Endodermal cell (in vitro differentiated cells): Measurements from ENCODE around the gene GLT1D1. TPM values are rescaled to one million over a fixed set of nuclear protein-coding genes. Genes with fewer than 3 reads are reported as not detected.

Experiments used
- DNase-seq: peaks from one replicate; pipeline ENCODE4 v3.0.0-alpha.2; 2017
- H3K27ac ChIP-seq: 2 replicates; pipeline ENCODE4 v1.5.1; 2013; ENCODE audit warnings: mild to moderate bottlenecking, low read depth, low read length, moderate library complexity
- H3K27me3 ChIP-seq: 2 replicates; pipeline ENCODE4 v1.6.1; 2013; ENCODE audit warnings: mild to moderate bottlenecking, low read length, moderate library complexity; ENCODE audit not compliant: insufficient read depth, control insufficient read depth, poor library complexity, severe bottlenecking
- H3K36me3 ChIP-seq: 2 replicates; pipeline ENCODE4 v1.7.0; 2013; ENCODE audit warnings: mild to moderate bottlenecking, low read length, moderate library complexity; ENCODE audit not compliant: control insufficient read depth, insufficient read depth
- H3K4me1 ChIP-seq: one replicate; pipeline ENCODE4 v1.7.0; 2013; ENCODE audit warnings: low read length; ENCODE audit not compliant: control insufficient read depth, insufficient read depth
- H3K4me3 ChIP-seq: 2 replicates; pipeline ENCODE4 v1.5.1; 2013; ENCODE audit warnings: mild to moderate bottlenecking, low read length, moderate library complexity
- H3K9ac ChIP-seq: 2 replicates; pipeline ENCODE4 v1.6.1; 2013; ENCODE audit warnings: mild to moderate bottlenecking, low read length, moderate library complexity; ENCODE audit not compliant: poor library complexity, severe bottlenecking; ENCODE audit errors: extremely low read depth
- H3K9me3 ChIP-seq: 2 replicates; pipeline ENCODE4 v1.6.1; 2013; ENCODE audit warnings: mild to moderate bottlenecking, low read length, moderate library complexity; ENCODE audit not compliant: control insufficient read depth
- H3K27ac Mint-ChIP-seq: 2 replicates; pipeline ENCODE4 v1.8.0; 2020; ENCODE audit warnings: mixed read lengths
- H3K27me3 Mint-ChIP-seq: 2 replicates; pipeline ENCODE4 v1.8.0; 2021; ENCODE audit warnings: mild to moderate bottlenecking, mixed read lengths; ENCODE audit not compliant: insufficient read depth
- H3K36me3 Mint-ChIP-seq: 2 replicates; pipeline ENCODE4 v1.8.0; 2020; ENCODE audit warnings: low read depth, mixed read lengths
- H3K4me1 Mint-ChIP-seq: 2 replicates; pipeline ENCODE4 v1.8.0; 2020; ENCODE audit warnings: mixed read lengths
- H3K4me3 Mint-ChIP-seq: 2 replicates; pipeline ENCODE4 v1.8.0; 2020; ENCODE audit warnings: mild to moderate bottlenecking, moderate library complexity, mixed read lengths
- H3K9me3 Mint-ChIP-seq: 2 replicates; pipeline ENCODE4 v1.8.0; 2020; ENCODE audit warnings: mild to moderate bottlenecking, mixed read lengths
- CTCF ChIP-seq: fragments of 200-600 bp; sonication (generic); conservative IDR thresholded peaks from 2 replicates; pipeline ENCODE4 v1.5.0; 2021; ENCODE audit warnings: antibody characterized with exemption, mild to moderate bottlenecking
- WGBS, 2 experiments: methylation state at CpG; one replicate each; pipeline versions ENCODE4 v1.1.5 to v1.1.7; 2013; ENCODE audit warnings: missing lambda C conversion rate in 2 of 2, mixed read lengths in 1 of 2; ENCODE audit not compliant: insufficient coverage in 1 of 2, insufficient read length in 1 of 2; 5-methylcytosine and 5-hydroxymethylcytosine counted together
- total RNA-seq, 2 donors: library from RNA; stranded (reverse); fragmentation: NEBNext Ultra II Directional in 1 of 2; extraction: Animal tissue kit (Norgen Biotek cat#: 25700) in 1 of 2; gene quantifications; 2 replicates in 1 of 2; 3 replicates in 1 of 2; pipeline ENCODE4 v1.2.1, GENCODE V29; 2021

GLT1D1 gene
- total RNA-seq, 2 donors from 2014 or later: 23.8 to 25.4 TPM

DNA sequence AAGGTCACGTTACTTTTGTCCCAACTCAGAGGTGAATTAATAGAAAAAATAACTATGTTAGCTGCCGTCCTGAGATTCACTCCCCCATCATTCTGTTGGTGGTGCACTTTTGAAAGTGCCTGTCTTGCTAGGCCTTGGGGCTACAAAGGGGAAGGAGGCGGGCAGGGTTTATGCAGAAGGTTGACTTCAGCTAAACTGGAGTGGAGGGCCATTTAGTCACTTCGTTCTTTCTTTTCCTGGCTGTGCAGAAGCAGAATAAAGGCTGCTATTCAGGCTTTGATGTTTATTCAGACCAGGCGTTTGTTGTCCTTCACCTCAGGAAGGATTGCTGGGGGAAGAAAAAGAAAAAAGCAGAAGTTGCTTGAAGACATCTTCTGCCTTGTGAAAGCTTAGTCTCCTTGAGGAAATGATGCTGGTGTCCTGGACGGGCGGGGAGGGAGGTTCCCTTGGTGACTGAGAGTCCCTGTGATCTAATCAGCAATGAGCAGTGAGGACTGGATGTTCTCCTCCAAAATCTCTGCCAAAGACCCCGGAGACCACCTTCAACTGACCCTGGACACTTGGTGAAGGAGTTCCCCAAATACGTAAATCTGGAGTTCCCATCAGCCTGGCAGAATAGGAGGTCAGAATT lies 4.0 kb downstream of the GLT1D1 start:
- Mint-ChIP-seq H3K9me3 (peaks cover 13% of the 10 kb centered on the region), H3K4me1 (peaks cover 55% of the 10 kb centered on the region), H3K36me3 (peaks cover 31% of the 10 kb centered on the region), H3K27me3 (no peaks in the 10 kb centered on the region), H3K27ac (no peak overlapping the region), H3K4me3 (no peak overlapping the region)
- no peak for TF ChIP-seq CTCF
- WGBS, 2 experiments: 93% methylated on average over 4 to 9 of the region's 9 CpGs
- peaks cover 16% of the 10 kb centered on the region for H3K36me3 ChIP-seq
- no peak overlapping the region for H3K27ac ChIP-seq
- H3K4me3 ChIP-seq: peak overlapping the region; percentile 2
- H3K4me1 ChIP-seq: peaks cover 19% of the 10 kb centered on the region
- peak; percentile 36 for DNase-seq
- no peak overlapping the region for H3K9ac ChIP-seq
- no peaks in the 10 kb centered on the region for H3K27me3 ChIP-seq
- H3K9me3 ChIP-seq: peaks cover 16% of the 10 kb centered on the region

GRCh38 chr12:128859311-128859710 lies 6.0 kb downstream of the GLT1D1 start:
- peaks cover 15% of the 10 kb centered on the region for H3K4me1 ChIP-seq
- WGBS, 2 experiments: 62 to 88% methylated on average over 2 to 9 of the region's 9 CpGs
- Mint-ChIP-seq H3K27ac (no peak overlapping the region), H3K27me3 (no peaks in the 10 kb centered on the region), H3K9me3 (peaks cover 13% of the 10 kb centered on the region), H3K4me1 (peaks cover 52% of the 10 kb centered on the region), H3K36me3 (peaks cover 36% of the 10 kb centered on the region), H3K4me3 (no peak overlapping the region)
- H3K9ac ChIP-seq: no peak overlapping the region
- H3K4me3 ChIP-seq: peak overlapping the region; percentile 37
- H3K27ac ChIP-seq: no peak overlapping the region
- H3K27me3 ChIP-seq: no peaks in the 10 kb centered on the region
- DNase-seq: no peak
- TF ChIP-seq CTCF: no peak
- peaks cover 20% of the 10 kb centered on the region for H3K36me3 ChIP-seq
- peaks cover 16% of the 10 kb centered on the region for H3K9me3 ChIP-seq

DNA sequence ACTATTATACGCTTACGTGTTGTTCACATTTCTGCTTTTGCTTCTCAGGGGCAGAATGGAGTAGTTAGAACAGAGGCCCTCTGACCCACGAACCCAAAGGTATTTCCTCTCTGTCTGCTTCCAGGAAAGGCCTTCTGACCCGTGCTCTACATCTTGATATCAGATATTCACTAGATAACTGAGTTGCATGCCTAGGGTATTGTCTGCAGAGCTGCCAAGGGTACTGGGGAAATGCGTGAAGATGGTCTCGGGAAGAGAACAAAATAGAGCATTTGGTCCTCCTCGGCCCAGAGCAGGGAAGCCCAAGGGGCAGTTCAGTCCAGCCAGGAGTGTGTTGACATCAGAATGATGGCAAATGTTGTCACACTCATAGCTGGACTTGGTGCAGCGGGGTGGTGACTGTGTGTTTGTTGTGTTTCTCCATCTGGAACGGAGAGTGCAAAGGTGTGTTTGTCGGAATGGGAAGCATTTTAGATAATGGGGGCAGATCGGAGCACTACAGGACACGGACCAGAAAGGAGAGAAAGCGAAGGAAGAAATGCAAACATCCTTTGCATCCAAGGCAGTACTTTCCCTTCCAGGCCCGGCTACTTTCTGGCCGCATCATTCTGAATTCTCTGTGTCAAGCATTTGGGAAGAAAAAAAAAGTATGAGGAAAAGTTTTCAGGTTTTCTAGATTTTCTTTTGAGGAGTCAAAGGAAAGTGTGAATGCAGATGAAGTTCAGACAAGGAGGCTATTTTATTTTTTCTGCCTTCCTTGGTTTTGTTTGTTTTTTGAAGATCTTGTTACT lies 8.1 kb downstream of the GLT1D1 start:
- no peak overlapping the region for H3K27ac ChIP-seq
- no peak for DNase-seq
- H3K36me3 ChIP-seq: peaks cover 20% of the 10 kb centered on the region
- Mint-ChIP-seq H3K4me1 (peaks cover 49% of the 10 kb centered on the region), H3K36me3 (peaks cover 32% of the 10 kb centered on the region), H3K27me3 (no peaks in the 10 kb centered on the region), H3K9me3 (peaks cover 11% of the 10 kb centered on the region), H3K27ac (no peak overlapping the region), H3K4me3 (no peak overlapping the region)
- H3K27me3 ChIP-seq: no peaks in the 10 kb centered on the region
- TF ChIP-seq CTCF: no peak
- WGBS, 2 experiments: 92 to 96% methylated on average over 10 to 15 of the region's 15 CpGs
- H3K4me3 ChIP-seq: peak overlapping the region; percentile 24
- peaks cover 15% of the 10 kb centered on the region for H3K4me1 ChIP-seq
- H3K9me3 ChIP-seq: peaks cover 16% of the 10 kb centered on the region
- no peak overlapping the region for H3K9ac ChIP-seq
